C4-2B (cell line): ENCODE measurements around the gene FAM168A.

Source experiments
- ZFX ChIP-seq: fragments of 450-650 bp; IDR thresholded peaks from 2 replicates; pipeline ENCODE4 v1.6.1; 2017
- TF ChIP-seq, protein P1 (sequence below): fragments of 450-650 bp; conservative IDR thresholded peaks from 2 replicates; pipeline ENCODE4 v1.5.1; 2017; ENCODE audit warnings: mild to moderate bottlenecking

DNA sequence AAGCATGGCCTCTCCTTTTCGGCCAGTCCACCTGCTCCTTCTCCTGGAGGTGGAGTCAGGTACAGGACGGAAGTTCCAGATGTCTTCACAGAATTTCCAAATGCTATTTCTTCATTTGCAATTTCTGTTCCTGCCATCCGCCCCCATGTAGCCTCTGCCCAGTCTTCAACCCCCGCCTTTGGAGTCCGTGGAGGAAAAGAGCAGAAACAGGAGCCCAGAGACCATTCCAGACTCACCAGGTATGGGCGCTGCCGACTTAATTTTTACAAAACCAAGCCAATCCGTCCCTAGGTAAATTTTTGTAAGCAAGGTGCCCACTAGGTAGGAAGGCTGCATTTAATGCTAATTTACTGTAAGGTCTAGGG is 192.8 kb downstream of the FAM168A start:
- TF ChIP-seq, protein P1, sequence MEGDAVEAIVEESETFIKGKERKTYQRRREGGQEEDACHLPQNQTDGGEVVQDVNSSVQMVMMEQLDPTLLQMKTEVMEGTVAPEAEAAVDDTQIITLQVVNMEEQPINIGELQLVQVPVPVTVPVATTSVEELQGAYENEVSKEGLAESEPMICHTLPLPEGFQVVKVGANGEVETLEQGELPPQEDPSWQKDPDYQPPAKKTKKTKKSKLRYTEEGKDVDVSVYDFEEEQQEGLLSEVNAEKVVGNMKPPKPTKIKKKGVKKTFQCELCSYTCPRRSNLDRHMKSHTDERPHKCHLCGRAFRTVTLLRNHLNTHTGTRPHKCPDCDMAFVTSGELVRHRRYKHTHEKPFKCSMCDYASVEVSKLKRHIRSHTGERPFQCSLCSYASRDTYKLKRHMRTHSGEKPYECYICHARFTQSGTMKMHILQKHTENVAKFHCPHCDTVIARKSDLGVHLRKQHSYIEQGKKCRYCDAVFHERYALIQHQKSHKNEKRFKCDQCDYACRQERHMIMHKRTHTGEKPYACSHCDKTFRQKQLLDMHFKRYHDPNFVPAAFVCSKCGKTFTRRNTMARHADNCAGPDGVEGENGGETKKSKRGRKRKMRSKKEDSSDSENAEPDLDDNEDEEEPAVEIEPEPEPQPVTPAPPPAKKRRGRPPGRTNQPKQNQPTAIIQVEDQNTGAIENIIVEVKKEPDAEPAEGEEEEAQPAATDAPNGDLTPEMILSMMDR, result no peak
- TF ChIP-seq ZFX, result no peak
